IPS-15b (cell line): ENCODE results near the gene COMMD9.

Experiments used
- H3K27me3 ChIP-seq: one replicate; pipeline ENCODE4 v1.6.1; 2013; ENCODE audit warnings: low read length; ENCODE audit not compliant: control insufficient read depth, insufficient read depth
- H3K36me3 ChIP-seq: one replicate; pipeline ENCODE4 v1.6.1; 2013; ENCODE audit warnings: low read length; ENCODE audit not compliant: control insufficient read depth, insufficient read depth
- H3K4me1 ChIP-seq: one replicate; pipeline ENCODE4 v1.6.1; 2013; ENCODE audit warnings: mild to moderate bottlenecking, low read length; ENCODE audit not compliant: control insufficient read depth, insufficient read depth
- H3K4me3 ChIP-seq: one replicate; pipeline ENCODE4 v1.5.1; 2013; ENCODE audit warnings: low read depth, low read length
- H3K9ac ChIP-seq: one replicate; pipeline ENCODE4 v1.6.1; 2013; ENCODE audit warnings: low read depth, mild to moderate bottlenecking, low read length
- H3K9me3 ChIP-seq: one replicate; pipeline ENCODE4 v1.6.1; 2013; ENCODE audit warnings: mild to moderate bottlenecking, low read length; ENCODE audit not compliant: control insufficient read depth, insufficient read depth

The COMMD9 gene

DNA sequence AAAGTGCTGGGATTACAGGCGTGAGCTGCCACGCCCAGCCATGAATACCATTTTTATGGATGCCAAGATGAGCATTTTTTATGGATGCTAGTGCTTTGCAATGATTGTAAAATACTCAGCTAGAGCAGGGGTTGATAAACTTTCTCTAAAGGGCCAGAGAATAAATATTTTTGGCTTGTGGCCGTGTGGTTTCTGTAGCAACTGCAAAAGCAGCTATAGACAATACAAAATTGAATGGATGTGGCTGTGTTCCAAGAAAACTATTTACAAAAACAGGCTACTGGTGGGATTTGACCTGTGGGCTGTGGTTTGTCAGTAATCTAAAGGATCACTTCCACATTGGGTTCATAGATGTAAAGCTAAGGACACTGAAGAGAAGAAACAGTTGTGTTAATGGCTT, 56.0 kb downstream of the COMMD9 start:
- Histone ChIP-seq H3K4me3 (no peak overlapping the region), H3K4me1 (no peaks in the 10 kb centered on the region), H3K9ac (no peak overlapping the region), H3K27me3 (no peaks in the 10 kb centered on the region), H3K9me3 (no peaks in the 10 kb centered on the region), H3K36me3 (peaks cover 3% of the 10 kb centered on the region)

DNA sequence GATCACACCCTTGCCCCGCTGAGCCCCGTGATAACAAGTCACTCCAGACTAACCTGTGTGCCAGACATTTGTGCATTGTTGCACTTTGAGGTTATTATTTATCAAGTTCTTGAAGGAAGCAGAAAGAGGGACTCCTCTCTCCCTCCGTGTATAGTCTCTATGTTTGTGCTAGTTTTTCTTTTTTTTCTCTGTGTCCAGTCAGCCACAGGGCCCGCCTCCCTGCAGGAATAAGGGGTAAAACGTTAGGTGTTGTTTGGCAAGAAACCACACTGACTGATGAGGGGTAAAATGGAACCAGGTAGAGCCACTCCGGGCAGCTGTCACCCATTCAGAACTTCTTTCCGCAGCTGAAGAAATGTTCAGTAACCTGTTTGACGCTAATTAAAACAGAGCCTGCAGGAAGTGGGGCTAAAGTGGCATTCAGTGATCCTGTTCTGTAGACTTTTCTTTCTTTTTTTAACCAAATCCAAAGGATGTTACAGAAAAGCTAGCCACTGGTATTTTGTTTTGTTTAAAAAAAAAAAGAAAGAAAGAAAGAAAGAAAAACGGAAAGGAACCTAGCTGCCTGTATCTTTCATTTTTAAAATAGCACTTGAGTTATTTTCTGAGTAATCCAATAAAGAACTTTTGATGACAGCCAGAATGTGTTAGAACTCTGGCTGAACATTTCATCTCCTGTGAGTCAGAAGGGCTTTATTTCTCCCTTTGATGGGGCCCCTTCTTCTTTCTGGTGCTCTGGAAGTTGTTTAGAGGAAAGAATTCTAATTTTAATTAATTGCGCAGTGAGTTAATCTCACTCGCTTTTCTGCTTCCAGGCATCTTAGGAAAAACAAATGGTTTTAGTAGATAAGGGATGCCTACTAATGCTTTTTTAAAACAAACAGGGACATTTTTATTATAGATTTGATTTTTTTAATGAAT, 58.2 kb downstream of the COMMD9 start:
- H3K27me3 ChIP-seq: no peaks in the 10 kb centered on the region
- H3K4me1 ChIP-seq: no peaks in the 10 kb centered on the region
- no peaks in the 10 kb centered on the region for H3K9me3 ChIP-seq
- H3K9ac ChIP-seq: no peak overlapping the region
- H3K4me3 ChIP-seq: no peak overlapping the region
- H3K36me3 ChIP-seq: peaks cover 3% of the 10 kb centered on the region

DNA sequence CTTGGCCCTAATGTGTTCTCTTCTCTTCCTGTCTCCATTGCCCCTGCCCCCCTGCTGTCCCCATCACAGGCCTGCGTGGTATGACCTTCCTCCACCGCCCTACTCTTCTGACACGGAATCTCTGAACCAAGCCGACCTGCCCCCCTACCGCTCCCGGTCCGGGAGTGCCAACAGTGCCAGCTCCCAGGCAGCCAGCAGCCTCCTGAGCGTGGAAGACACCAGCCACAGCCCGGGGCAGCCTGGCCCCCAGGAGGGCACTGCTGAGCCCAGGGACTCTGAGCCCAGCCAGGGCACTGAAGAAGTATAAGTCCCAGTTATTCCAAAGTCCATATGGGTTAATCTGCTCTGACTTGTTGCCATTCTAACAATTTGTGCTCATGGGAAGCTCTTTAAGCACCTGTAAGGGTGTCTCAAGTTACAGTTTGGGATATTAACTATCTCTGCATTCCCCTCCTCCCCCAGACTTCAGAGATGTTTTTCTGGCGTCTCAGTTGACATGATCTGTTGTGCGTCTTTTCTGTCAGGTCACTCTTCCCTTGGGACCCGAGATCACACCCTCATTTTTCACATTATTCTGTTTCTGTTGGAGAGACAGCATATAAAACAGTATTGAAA, 60.0 kb downstream of the COMMD9 start:
- no peaks in the 10 kb centered on the region for H3K27me3 ChIP-seq
- no peaks in the 10 kb centered on the region for H3K9me3 ChIP-seq
- H3K4me1 ChIP-seq: no peaks in the 10 kb centered on the region
- H3K36me3 ChIP-seq: peaks cover 3% of the 10 kb centered on the region
- no peak overlapping the region for H3K4me3 ChIP-seq
- no peak overlapping the region for H3K9ac ChIP-seq

DNA sequence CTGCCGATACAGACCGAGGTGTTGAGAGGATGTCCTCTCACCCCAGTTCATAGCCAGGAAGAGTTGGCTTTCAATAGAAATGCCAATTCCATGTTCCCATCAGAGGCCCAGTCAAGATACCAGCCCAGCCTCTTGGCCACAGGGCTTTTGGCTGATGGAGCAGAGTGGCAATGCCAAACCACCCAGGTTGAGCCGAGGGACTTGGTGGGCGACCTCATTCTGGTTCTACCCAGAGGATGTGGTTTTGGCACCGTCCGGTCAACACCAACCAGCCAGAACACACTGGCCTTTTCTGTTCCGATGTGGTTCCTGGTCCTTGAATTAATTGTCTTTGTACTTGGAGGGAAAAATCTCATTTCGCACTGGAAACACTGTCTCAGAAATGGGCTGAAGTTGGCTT, 60.5 kb downstream of the COMMD9 start:
- Histone ChIP-seq H3K9me3 (no peaks in the 10 kb centered on the region), H3K36me3 (peaks cover 3% of the 10 kb centered on the region), H3K4me1 (no peaks in the 10 kb centered on the region), H3K27me3 (no peaks in the 10 kb centered on the region), H3K9ac (no peak overlapping the region), H3K4me3 (no peak overlapping the region)

DNA sequence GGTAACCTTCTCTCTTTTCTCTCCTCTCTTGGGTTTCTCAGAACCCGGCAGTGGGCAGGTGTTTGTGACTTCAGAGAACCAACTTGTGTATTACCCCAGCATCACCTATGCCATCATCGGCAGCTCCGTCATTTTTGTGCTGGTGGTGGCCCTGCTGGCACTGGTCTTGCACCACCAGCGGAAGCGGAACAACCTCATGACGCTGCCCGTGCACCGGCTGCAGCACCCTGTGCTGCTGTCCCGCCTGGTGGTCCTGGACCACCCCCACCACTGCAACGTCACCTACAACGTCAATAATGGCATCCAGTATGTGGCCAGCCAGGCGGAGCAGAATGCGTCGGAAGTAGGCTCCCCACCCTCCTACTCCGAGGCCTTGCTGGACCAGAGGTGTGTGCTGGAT, 62.2 kb downstream of the COMMD9 start:
- no peaks in the 10 kb centered on the region for H3K9me3 ChIP-seq
- H3K27me3 ChIP-seq: no peaks in the 10 kb centered on the region
- no peaks in the 10 kb centered on the region for H3K4me1 ChIP-seq
- no peak overlapping the region for H3K9ac ChIP-seq
- H3K4me3 ChIP-seq: no peak overlapping the region
- peaks cover 3% of the 10 kb centered on the region for H3K36me3 ChIP-seq

DNA sequence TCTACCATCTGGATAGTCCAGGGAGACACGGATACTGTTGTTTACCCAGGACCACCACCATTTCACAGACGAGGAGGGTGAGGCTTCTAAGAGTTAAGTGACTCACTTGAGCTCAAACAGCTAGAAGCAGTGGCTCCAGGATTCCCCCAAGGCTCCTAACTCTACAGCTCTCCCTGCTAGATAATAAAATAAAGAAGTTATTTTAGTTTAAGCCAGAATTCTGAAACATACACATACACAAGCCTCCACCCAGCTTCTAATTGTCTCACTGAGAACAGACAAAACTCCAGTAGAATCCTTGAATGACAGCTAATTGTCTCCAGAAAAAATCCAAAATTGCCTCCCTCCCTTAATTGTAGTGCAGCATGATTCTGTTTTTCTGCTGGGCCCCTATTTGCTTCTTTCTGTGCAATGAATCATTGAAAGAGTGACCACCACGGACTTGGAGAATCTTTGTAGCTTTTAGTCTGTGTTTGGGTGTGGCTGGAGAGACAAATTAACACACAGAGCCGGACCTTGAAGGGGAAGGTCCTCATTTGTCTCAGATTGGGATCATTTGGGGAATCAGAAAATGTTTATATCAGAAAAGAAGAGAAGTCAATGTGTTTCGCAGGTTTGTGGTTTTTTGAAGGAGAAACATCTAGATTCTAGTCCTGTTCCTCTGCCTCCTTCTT, 64.9 kb downstream of the COMMD9 start:
- no peak overlapping the region for H3K9ac ChIP-seq
- H3K4me3 ChIP-seq: no peak overlapping the region
- no peaks in the 10 kb centered on the region for H3K36me3 ChIP-seq
- H3K9me3 ChIP-seq: no peaks in the 10 kb centered on the region
- no peaks in the 10 kb centered on the region for H3K4me1 ChIP-seq
- H3K27me3 ChIP-seq: no peaks in the 10 kb centered on the region

DNA sequence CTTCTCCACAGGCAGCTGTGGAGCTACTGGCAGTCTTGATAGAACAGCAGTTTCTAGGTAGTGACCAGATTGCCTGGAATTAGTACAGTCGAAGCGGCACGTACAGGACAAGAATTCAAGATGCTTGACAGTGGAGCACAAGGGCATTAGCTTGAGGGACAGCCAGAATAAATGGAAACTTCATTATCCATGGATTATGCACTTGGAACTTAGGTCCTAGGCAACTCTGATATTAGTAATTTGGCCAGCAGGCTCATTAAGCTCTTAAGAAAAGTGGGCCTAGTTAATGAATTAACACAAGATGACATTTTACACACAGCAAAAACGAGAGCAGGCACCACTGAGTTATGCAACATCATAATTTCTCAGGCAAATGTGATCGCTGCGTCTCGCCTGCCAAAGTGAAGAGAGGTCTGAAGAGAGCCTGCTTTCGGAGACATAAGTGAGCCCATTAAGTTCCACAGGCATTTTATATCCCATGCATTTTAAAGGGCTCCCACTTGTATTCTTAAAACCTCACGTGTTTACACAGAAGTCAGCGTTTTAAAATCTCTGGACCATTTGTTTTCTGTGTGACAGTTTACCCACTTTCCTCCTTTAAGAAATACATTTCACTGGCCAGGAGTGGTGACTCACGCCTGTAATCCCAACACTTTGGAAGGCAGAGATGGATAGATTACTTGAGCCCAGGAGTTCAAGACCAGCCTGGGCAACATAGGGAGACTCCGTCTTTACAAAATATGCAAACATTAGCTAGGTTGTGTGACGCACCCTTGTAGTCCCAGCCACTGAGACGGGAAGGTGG, 66.2 kb downstream of the COMMD9 start:
- Histone ChIP-seq H3K9me3 (no peaks in the 10 kb centered on the region), H3K36me3 (no peaks in the 10 kb centered on the region), H3K4me3 (no peak overlapping the region), H3K27me3 (no peaks in the 10 kb centered on the region), H3K9ac (no peak overlapping the region), H3K4me1 (no peaks in the 10 kb centered on the region)
